Measurements from ENCODE around the gene ESCO1.
"Not testable (repeated sequence)": the region's sequence is repeated elsewhere in the genome, so short reads cannot be mapped to it uniquely, and the experiment has no call there.

Gene ESCO1

DNA sequence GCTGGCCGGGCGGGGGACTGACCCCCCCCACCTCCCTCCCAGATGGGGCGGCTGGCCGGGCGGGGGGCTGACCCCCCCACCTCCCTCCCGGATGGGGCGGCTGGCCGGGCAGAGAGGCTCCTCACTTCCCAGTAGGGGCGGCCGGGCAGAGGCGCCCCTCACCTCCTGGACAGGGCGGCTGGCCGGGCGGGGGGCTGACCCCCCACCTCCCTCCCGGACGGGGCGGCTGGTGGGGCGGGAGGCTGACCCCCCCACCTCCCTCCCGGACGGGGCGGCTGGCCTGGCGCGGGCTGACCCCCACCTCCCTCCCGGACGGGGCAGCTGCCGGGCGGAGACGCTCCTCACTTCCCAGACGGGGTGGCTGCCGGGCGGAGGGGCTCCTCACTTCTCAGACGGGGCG lies 8.1 kb downstream of the ESCO1 start:
- not testable (repeated sequence) for DNase-seq

DNA sequence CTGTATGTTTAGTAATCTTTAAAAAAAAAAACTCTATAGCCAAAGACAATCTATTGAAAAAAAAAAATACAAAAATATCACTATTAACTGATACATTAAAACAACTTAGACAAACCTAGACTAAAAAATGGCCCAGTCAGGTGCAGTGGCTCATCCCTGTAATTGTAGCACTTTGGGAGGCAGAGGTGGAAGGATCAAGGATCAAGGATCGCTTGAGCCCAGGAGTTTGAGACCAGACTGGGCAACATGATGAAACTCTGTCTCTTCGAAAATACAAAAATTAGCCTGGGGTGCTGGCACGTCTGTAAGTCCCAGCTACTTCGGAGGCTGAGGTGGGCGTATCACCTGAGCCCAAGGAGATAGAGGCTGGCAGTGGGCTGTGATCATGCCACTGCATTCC lies 16.1 kb downstream of the ESCO1 start:
- no peak for DNase-seq

DNA sequence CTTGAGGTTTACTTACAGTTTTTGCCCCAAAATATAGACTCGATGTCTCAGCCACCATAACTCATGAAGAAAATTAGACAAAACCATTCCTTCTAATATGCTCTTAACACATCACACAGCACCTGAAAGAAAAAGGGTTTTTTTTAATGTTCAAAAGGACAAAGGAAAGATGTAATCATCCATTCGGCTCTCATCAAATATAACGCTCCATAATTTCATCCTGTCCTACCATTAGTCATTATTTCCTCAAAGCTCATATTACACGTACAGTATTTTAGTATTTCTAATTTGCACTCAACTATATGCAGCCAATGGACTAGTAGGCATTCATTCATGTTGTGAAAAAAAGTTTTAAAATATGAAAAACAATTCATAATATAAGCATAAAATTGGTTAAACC lies 24.8 kb downstream of the ESCO1 start:
- DNase-seq, result no peak

DNA sequence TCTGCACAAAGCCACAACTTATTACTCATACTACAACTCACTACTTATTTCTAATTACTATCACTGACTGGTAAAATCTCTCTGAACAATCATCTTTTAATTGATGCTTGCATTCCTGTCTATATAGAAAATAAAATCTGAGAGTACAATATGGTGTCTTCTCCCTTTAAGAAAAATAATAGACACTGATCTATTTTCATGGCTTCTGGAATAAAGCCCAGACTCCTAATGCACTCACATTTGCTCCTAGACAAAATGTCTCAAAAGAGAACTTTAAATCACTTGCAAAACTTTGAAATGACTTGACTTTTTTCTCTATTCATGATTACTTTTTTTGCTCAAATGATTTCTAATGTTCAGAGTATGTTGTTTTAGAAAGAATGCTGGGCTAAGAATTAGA lies 28.7 kb downstream of the ESCO1 start:
- DNase-seq, result no peak

DNA sequence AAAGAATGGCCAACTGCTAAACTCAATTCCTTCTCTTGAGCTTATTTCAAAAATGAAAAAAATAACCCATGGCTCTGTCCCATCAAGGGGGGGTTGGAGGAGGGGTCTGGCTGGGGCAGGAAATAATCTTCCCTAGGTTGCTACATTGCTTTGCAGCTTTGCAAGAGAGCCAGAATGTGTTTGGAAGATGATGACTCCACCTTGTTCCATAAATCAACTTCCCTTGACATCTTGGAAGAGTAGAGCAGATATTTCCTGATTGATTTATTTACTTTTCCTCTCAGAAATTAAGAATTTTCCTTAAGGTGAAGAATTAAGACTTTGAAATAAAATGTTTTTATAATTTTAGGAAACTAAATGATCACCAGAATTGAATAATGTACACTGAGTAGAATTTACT lies 41.3 kb downstream of the ESCO1 start:
- DNase-seq, result no peak

DNA sequence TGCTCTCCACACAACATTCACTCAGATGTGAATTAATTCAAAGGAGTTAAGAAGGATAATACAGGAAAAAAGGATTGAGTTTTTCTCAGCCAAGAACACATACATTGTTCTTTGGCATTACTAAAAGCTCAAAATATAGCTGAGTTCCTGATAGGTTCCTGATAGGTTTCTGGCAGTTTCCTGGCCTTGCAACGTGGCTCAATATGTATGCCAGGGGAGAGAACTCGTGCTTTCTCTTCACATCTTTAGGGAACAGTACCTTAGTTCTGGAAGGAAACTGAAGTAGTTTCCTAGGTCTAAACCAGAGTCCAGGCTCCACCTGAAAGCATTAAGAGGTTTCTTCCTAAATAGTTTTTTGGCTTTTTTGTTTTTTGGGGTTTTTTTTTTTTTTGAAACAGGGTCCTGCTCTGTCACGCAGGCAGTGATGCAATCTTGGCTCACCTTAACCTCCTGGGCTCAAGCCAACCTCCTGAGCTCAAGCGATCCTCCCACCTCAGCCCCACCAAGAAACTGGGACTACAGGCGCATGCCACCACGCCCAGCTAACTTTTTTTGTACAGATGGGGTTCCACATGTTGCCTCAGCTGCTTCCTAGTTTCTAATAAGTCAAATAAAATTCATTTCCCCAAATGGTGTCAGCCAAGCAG lies 42.8 kb downstream of the ESCO1 start:
- no peak for DNase-seq

DNA sequence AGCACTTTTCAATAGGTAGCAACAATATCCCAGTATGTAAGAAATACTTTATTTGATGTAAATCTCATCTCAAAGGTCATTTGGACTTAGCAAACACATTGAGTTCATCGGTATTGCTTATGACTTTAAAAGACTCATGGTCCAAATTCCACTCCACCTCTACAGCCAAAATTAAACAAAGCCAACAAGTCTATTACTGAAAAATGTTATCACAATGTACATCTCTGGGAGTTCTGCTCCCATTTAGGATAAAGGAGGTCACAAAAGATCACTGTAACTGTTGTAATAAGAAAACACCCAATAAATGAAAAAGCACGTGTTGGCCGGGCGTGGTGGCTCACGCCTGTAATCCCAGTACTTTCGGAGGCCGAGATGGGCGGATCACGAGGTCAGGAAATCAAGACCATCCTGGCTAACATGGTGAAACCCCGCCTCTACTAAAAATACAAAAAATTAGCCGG lies 50.0 kb downstream of the ESCO1 start:
- DNase-seq, result no peak

DNA sequence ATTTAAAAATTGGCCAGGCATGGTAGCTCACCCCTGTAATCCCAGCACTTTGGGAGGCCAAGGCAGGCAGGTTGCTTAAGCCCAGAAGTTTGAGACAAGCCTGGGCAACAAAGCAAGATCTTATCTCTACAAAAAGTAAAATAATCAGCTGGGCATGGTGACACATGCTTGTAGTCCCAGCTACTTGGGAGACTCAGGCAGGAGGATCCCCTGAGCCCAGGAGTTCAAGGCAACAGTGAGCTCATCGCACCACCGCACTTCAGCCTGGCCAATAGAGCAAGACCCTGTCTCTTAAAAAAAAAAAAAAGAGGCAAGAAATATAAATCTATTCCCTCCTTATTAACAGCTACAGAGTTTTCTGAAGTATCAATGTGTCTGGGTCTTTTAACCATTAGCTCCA lies 51.9 kb downstream of the ESCO1 start:
- no peak for DNase-seq

DNA sequence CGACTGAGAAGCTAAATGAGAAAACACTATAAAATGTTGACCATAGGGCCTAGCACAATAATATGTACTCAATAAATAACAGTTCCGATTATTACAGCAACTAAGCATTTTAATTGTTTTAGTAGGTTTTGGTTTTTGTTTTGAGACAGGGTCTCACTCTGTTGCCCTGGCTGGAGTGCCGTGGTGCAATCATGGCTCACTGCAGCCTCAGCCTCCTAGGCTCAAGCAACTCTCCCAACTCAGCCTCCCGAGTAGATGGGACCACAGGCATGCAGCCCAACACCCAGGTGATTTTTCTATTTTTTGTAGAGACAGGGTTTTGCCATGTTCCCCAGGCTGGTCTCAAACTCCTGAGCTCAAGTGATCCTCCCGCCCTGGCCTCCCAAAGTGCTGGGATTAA lies 54.1 kb downstream of the ESCO1 start:
- DNase-seq, result no peak

DNA sequence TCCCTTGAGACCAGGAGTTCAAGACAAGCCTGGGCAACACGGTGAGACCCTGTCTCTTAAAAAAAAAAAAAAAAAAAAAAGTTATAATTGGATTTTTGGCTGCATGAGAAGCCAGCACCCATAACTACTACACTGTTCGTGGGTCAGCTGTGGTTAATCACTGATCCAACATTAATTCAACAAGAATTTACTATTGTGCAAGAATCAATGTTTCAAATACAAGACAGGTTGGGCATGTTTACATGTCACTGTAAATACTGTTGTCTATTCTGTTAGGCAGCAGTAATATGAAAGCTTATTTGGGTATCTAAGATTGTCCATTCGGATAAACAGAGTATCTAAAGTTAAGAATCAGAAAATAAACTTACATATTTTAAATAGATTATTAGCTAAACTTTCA lies 62.3 kb downstream of the ESCO1 start:
- no peak for DNase-seq

DNA sequence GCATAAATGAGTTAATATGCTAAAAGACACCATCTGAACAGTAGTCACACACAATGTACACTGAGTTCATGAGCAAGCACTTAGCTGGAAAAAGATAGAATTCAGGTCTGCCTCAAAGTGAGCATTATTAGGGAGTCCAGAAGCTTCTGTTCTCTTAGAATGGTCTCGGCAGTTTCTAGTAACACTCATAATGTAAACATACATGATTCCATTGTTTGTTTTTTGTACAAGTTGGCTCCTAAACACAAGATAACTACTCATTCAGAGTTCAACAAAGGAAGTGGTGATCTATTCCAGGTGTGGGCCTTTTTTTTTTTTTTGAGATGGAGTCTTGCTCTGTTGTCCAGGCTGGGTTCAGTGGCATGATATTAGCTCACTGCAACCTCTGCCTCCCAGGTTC lies 66.2 kb downstream of the ESCO1 start:
- DNase-seq, result no peak

DNA sequence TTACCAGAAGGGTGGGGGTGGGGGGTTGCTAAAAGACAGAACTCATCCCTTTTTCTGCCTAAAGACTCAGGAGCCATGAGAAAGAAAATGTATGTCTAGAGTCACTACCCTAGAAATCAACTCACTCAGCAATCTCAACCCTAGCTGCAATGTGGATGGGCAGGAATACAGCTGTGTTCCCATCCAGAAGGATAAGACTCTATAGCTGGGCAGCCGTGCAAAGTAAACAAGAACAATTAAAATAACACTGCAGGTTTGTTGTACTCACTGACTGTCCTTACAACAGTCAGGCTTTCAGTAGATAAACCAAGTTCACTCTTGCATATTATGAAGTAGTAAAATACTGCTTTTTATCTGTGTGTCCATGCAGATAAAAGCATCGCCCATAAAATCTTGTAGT lies 74.0 kb downstream of the ESCO1 start:
- no peak for DNase-seq

DNA sequence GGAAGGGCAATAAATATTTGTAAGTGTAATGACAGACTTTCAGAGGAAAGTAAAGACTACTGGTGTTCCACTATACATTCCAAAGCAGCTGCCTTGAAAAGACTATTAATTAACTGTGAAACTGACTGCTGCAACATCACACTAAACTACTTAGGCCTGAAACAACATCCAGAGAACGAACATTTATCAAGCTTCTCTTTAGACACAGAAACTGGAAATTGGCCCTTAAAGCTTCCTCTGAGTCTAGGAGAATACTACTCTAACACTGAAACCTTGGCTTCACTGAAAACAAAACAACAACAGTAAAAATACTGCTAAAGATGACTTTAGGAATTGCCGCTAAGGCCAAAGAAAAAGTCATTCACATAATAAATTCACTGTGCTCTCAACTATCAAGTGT lies 74.6 kb downstream of the ESCO1 start:
- DNase-seq, result no peak

DNA sequence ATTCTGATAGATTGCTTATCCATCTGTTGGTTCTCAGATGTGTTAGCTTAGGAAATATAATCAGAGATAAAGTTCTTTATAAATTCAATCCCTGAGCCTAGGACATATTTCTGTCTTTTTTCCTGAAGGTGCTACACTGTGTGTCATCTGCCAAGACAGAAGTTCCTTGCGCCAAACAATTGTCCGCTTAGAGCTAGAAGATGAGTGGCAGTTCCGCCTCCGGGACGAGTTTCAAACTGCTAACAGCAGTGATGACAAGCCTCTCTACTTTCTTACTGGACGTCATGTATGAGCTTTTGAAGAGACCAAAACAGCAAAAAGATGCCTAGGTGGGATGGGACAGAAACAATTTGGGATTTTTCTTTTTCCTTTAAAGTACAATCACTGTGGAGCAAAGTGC lies 78.0 kb downstream of the ESCO1 start:
- no peak for DNase-seq

DNA sequence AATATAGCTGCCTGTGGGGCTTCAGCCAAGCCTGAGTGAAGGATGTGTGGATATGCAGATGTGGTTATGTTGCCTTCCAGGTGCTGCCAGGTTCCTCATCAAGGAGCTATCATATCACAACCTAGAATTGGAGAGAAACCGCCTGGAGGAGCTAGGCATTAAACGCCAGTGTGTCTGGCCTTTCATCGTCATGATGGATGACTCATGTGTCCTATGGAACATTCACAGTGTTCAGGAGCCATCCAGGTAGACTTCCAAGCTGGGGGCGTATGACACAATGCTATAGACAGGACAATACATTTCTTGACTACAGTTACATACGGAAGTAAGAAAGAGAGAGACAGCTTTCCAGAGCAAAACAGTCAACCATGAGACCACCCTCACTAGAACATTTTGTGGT lies 86.8 kb downstream of the ESCO1 start:
- no peak for DNase-seq

DNA sequence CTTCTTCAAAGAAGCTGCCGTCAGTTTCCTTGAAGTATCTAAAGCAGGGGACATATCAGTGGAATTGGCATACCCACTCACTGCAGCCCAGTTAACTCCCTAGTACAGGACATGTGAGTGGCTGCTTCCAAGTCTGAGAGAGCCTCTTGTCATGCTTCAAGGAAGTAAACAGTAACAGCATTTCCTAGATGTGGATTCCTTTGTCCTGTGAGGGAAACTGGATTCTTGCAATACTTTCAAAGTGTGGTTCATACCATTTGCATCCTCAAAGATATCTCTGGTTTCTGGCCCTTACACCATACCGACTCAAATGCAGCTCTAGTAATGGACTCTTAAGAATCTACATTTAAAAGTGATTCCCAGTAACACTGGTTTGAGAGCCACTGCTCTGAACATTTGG lies 87.2 kb downstream of the ESCO1 start:
- DNase-seq, result no peak

DNA sequence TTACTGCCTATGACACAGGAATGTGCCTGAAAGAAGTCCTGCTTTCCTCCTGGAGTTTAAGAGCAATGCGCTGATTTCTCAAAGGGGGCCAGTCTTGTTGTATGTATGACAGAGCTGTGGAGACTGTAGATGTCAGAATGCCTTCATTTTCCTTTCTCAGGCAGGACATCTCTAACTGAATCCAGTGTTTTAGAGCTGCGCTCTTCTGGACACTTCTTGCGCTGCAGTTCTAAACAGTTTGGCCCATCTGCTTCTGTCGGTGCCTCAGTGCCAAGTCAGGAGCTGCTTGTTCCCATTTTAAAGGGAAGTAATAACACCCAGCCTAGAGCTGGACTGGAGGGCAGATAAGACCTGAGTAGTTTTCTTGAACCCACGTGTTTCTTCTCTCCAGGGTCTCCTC lies 91.4 kb downstream of the ESCO1 start:
- DNase-seq, result no peak

DNA sequence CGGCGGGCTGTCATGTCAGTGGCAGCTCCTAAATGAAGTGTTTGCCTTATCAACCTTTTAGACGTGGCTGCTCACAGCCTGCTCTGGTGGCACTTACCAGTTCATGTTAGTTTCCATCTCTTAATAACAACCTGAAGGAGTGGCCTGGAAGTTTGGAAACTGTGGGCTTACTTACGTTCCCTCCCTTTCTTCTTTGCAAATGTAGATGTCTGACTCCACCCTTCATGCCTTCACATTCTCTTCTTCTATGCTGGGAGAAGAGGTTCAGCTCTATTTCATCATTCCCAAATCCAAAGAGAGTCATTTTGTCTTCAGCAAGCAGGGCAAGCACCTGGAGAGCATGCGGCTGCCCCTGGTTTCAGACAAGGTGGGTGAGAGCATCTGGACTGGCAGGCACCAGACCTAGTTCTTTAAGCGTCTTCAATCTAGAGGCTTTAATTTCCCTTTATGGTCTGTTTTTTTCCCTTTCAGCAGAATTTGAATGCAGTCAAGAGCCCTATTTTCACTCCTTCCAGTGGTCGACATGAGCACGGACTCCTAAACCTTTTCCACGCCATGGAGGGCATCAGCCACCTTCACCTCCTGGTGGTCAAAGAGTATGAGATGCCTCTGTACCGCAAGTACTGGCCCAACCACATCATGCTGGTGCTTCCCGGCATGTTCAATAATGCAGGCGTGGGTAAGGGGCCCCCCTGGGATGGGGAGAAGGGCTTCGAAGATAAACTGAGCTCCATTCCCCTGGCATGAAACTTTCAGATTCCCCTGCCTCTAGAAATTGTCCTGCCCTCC lies 92.4 kb downstream of the ESCO1 start:
- DNase-seq, result no peak

DNA sequence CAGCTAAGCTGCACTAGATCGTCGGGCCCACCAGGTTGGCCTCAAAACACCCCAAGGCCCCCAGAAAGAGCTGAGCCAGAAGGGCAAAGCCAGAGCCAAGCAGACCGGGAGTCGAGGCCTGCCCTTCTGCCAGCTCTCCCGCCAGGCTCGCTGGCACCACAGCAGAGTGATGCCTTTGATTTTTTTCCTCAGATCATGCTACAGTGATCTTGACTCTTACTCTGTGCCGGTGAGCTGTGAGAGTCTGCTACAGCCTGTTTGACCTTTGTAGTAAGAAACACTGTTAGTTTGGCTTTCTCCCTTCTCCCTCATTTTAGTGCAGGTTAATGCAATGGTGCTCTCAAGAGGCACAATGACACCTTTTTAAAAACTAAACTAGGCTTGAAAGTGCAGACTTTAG lies 97.8 kb downstream of the ESCO1 start:
- no peak for DNase-seq

DNA sequence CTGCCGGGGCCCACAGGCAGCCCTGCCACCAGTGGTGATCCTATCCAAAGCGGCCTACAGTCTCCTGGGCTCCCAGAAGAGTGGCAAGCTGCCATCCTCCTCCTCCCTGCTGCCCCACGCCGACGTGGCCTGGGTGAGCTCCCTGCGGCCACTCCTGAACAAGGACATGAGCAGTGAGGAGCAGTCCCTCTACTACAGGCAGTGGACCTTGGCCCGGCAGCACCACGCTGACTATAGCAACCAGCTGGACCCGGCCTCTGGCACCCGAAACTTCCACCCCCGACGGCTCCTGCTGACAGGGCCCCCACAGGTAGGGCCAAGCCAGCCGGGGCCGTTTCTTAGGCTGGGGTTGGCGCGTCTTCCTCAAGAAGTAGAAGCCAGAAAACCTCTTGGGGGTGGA lies 100.5 kb downstream of the ESCO1 start:
- DNase-seq, result no peak

DNA sequence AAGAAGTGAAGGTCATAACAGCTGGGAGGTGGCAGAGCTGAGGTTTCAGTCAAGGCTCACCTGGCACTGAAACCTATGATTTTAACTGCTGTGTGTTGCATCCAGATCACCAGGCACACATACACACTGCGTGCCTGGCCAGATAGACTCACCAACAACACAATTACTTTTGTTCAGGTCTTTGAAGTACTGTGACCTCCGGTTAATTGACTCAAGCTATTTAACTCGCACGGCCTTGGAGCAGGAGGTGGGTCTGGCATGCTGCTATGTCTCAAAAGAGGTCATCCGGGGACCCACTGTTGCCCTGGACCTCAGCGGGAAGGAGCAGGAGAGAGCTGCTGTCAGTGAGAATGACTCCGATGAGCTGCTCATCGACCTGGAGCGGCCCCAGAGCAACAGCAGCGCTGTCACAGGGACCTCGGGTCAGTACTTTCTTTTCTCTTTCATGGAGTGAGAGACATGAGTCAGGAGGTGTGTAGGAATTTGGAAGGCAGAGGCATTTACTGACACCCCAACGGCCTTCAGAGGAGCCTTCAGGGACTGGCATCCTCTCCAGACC lies 104.1 kb downstream of the ESCO1 start:
- DNase-seq, result no peak

DNA sequence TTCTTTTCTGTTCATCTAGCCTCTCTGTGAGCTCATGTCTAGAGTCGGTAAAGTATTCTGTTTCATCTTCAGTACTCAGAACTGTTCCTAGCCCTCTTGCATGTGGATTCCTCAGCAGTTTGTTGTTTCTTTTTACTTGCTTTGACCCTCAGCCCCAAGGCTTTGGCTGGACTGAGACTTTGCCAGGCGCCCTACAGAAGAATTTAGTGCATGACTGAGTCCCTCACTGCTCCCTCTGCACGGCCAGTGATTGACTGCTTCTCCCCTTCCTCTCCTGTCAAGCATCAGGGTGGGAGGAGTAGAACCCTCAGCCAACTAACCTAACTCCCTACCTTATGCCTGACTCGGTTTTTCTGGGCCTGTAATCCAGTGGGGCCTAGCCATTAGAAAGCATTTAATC lies 109.8 kb downstream of the ESCO1 start:
- DNase-seq, result no peak

DNA sequence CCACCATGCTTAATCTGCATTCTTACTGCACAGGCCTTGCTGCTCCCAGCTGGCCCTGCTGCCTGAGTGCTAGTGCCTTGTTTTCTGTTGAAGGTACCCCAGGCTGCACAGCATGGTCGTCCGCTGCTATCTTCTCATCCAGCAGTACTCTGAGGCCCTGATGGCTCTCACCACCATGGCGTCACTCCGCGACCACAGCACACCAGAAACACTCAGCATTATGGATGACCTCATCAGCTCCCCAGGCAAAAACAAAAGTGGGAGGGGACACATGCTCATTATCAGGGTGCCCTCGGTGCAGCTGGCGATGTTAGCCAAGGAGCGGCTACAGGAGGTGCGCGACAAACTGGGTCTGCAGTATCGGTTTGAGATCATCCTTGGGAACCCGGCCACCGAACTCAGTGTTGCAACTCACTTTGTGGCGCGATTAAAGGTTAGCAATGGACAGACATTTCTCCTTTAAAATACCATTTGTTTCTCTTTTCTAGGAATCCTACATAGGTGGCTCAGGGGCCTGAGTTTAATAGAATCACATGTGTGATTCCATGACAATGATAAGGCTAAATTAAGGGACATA lies 110.5 kb downstream of the ESCO1 start:
- no peak for DNase-seq

Measured in right kidney (tissue), 1 donor.